Thyroid gland (tissue), 4 donors: ENCODE measurements around the gene BEAN1. TPM values are rescaled to one million over a fixed set of nuclear protein-coding genes. Genes with fewer than 3 reads are reported as not detected.

Source experiments
- DNase-seq, 2 donors: peaks; one replicate each; pipeline ENCODE4 v3.0.0-alpha.2; 2019
- H3K27ac ChIP-seq, 3 donors: fragments of 200-600 bp; sonication (generic); 1 replicate in 2 of 3; 2 replicates in 1 of 3; pipeline ENCODE4 v1.5.1; 2016 to 2019; ENCODE audit warnings: mild to moderate bottlenecking in 1 of 3, moderate library complexity in 1 of 3
- H3K27me3 ChIP-seq: fragments of 200-600 bp; sonication (generic); one replicate; pipeline ENCODE4 v1.5.1; 2019
- H3K36me3 ChIP-seq, 2 donors: fragments of 200-600 bp; sonication (generic); one replicate each; pipeline ENCODE4 v1.5.1; 2016 to 2019
- H3K4me1 ChIP-seq, 2 donors: fragments of 200-600 bp; sonication (generic); one replicate each; pipeline ENCODE4 v1.5.1; 2017 to 2019
- H3K4me3 ChIP-seq, 3 donors: fragments of 200-600 bp; sonication (generic); replicated peaks in 1 of 3; 1 replicate in 2 of 3; 2 replicates in 1 of 3; pipeline ENCODE4 v1.5.1; 2016; ENCODE audit warnings: mild to moderate bottlenecking in 1 of 3
- H3K9me3 ChIP-seq: fragments of 200-600 bp; sonication (generic); one replicate; pipeline ENCODE4 v1.5.1; 2017
- CTCF ChIP-seq, 6 experiments: fragments of 200-600 bp in 3 of 6; fragments of 450-650 bp in 3 of 6; sonication (generic) in 3 of 6; IDR thresholded peaks; one replicate each; pipeline ENCODE4 v1.5.1; 2016 to 2019; ENCODE audit warnings: antibody characterized with exemption in 6 of 6, mild to moderate bottlenecking in 2 of 6, inconsistent platforms in 1 of 6, moderate library complexity in 1 of 6
- POLR2A ChIP-seq, 2 donors: fragments of 450-650 bp; IDR thresholded peaks; one replicate each; pipeline ENCODE4 v1.6.1; 2017; ENCODE audit warnings: antibody characterized with exemption in 2 of 2, mild to moderate bottlenecking in 2 of 2, moderate library complexity in 1 of 2
- WGBS, 2 donors: methylation state at CpG; one replicate each; pipeline ENCODE4 v1.1.5; 2017; 5-methylcytosine and 5-hydroxymethylcytosine counted together
- intact Hi-C: fragments of 100-400 bp; cut with DNase I; formaldehyde crosslinking; loops from one replicate; pipeline ENCODE4 v1.15.1; 2023
- total RNA-seq, 4 donors: library from RNA; depleted of rRNA; stranded (reverse); fragments of >200 nt; gene quantifications; one replicate each; pipeline ENCODE4 v1.2.3, GENCODE V29; 2016

BEAN1 gene
- total RNA-seq, 4 donors from 2014 or later, result 0.38 to 0.54 TPM; not detected in 2

- H3K36me3 ChIP-seq, result no peaks in the 10 kb centered on the region
- WGBS, 2 donors, result 65 to 69% methylated on average over 7 of the region's 7 CpGs
- H3K27me3 ChIP-seq, result no peaks in the 10 kb centered on the region
- no peak for DNase-seq
- TF ChIP-seq CTCF (IDR thresholded peaks at IDR 0.05) (no peak), POLR2A (IDR thresholded peaks at IDR 0.05) (no peak)
- intact Hi-C loops, result no loop called here
- H3K27ac ChIP-seq, result peak overlapping the region; percentile 80 to 86 (median 85)
- H3K4me1 ChIP-seq, result peaks cover 61 to 69% of the 10 kb centered on the region in 2 donors
- no peaks in the 10 kb centered on the region for H3K9me3 ChIP-seq
- H3K4me3 ChIP-seq, result no peak overlapping the region
Measured at GRCh38 chr16:66508248-66508913, 81.3 kb downstream of the BEAN1 start.

DNA sequence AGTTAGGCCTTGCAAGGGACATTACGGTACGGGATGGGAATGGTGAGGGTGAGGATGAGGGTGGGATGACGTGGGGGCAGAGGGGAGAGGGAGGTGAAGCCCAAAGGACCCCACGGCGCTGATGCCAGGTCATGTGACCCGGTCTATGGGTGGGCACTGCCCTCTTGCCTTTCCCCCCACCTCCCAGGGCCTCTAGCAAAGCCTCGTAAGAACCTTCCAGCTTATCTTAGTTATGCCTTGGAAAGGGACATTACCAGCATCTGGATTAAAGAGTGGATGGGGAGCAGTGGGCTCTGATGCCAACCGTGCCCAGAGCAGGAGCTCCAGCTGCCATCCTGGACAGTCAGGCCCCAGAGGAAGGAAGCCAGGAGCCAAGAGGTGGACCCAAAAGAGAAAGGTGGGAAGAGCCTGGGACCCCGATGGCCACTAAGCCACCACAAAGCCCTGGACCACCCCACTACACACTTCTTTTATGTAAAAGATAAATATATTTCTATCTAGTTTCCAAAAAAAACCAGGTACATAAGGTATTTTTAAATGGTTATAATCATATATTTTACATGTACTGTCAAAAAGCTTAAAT is 81.9 kb downstream of the BEAN1 start:
- Histone ChIP-seq H3K9me3 (no peaks in the 10 kb centered on the region), H3K36me3 (no peaks in the 10 kb centered on the region), H3K27ac (peak overlapping the region; percentile 80 to 86 (median 85)), H3K27me3 (no peaks in the 10 kb centered on the region), H3K4me1 (peaks cover 60 to 69% of the 10 kb centered on the region in 2 donors), H3K4me3 (no peak overlapping the region)
- DNase-seq, result no peak
- WGBS, 2 donors, result 92 to 94% methylated on average over 9 of the region's 9 CpGs
- intact Hi-C loops, result no loop called here
- TF ChIP-seq POLR2A (IDR thresholded peaks at IDR 0.05) (no peak), CTCF (IDR thresholded peaks at IDR 0.05) (no peak)

- H3K36me3 ChIP-seq, result no peaks in the 10 kb centered on the region
- intact Hi-C loops, result no loop called here
Measured at GRCh38 chr16:66509576-66509975, 82.5 kb downstream of the BEAN1 start.

GRCh38 chr16:66510298-66510697 is 83.2 kb downstream of the BEAN1 start:
- no peak for TF ChIP-seq POLR2A (IDR thresholded peaks at IDR 0.05)
- no peak for TF ChIP-seq CTCF (IDR thresholded peaks at IDR 0.05)
- Histone ChIP-seq H3K4me1 (peaks cover 61 to 75% of the 10 kb centered on the region in 2 donors), H3K9me3 (no peaks in the 10 kb centered on the region), H3K4me3 (no peak overlapping the region), H3K36me3 (no peaks in the 10 kb centered on the region), H3K27ac (peak overlapping the region; percentile 80 to 86 (median 85)), H3K27me3 (no peaks in the 10 kb centered on the region)
- WGBS, 2 donors, result 29 to 43% methylated on average over 5 of the region's 5 CpGs
- intact Hi-C loops, result no loop called here
- DNase-seq, result peak; percentile 66 to 76

More at GRCh38 chr16:66509576-66509975, 82.5 kb downstream of the BEAN1 start:
- Histone ChIP-seq H3K4me3 (no peak overlapping the region), H3K27ac (peak overlapping the region; percentile 80 to 86 (median 85)), H3K4me1 (peaks cover 60 to 71% of the 10 kb centered on the region in 2 donors), H3K27me3 (no peaks in the 10 kb centered on the region), H3K9me3 (no peaks in the 10 kb centered on the region)
- 67 to 71% methylated on average over 5 of the region's 5 CpGs for WGBS, 2 donors
- TF ChIP-seq POLR2A (IDR thresholded peaks at IDR 0.05) (no peak), CTCF (IDR thresholded peaks at IDR 0.05) (no peak)
- peak in 1 of 2 donors; percentile 29 for DNase-seq
